PC-3 (cell line): ENCODE results near the gene NACAD. TPM values are rescaled to one million over a fixed set of nuclear protein-coding genes. Genes with fewer than 3 reads are reported as not detected.

Experiments
- ATAC-seq: fragments of 200-7000 bp; cut with Tn5 transposase; 2 replicates; pipeline ENCODE4 v1.9.1; 2020; ENCODE audit warnings: mild to moderate bottlenecking, moderate library complexity
- BruUV-seq: library from RNA; stranded (reverse); fragments of 400-500 nt; replicated peaks from 2 replicates; lab custom pipeline; 2021; lab: Mats Ljungman, UMichigan
- CTCF ChIA-PET: fragments of 300-600 bp; sonication (Branson Sonifier 250); formaldehyde crosslinking; loops from one replicate; lab custom pipeline; 2022; ENCODE audit warnings: antibody characterized with exemption; lab: Charles Lee
- POLR2A ChIA-PET: fragments of 300-600 bp; sonication (Branson Sonifier 250); formaldehyde crosslinking; loops from one replicate; lab custom pipeline; 2022; ENCODE audit warnings: antibody characterized with exemption; ENCODE audit not compliant: unreplicated experiment; lab: Charles Lee
- DNase-seq: peaks from one replicate; pipeline ENCODE4 v3.0.0-alpha.2; 2015
- H2AFZ ChIP-seq: fragments of 300-600 bp; sonication (generic); 2 replicates; pipeline ENCODE4 v1.6.0; 2016; ENCODE audit warnings: antibody characterized with exemption, low read length
- H3F3A ChIP-seq: fragments of 300-600 bp; sonication (generic); one replicate; pipeline ENCODE4 v1.6.0; 2017; ENCODE audit warnings: antibody characterized with exemption, low read length, control low read depth, mild to moderate bottlenecking; ENCODE audit not compliant: unreplicated experiment
- H3K27ac ChIP-seq: fragments of 300-600 bp; sonication (generic); 2 replicates; pipeline ENCODE4 v1.5.1; 2016; ENCODE audit warnings: mild to moderate bottlenecking, low read length
- H3K27me3 ChIP-seq: fragments of 300-600 bp; sonication (generic); 2 replicates; pipeline ENCODE4 v1.6.1; 2016; ENCODE audit warnings: low read length, mixed read lengths
- H3K36me3 ChIP-seq: fragments of 300-600 bp; sonication (generic); 2 replicates; pipeline ENCODE4 v1.6.1; 2016; ENCODE audit warnings: low read depth, mixed run types, low read length, mixed read lengths
- H3K4me1 ChIP-seq: fragments of 300-600 bp; sonication (generic); 2 replicates; pipeline ENCODE4 v1.5.1; 2016; ENCODE audit warnings: low read length; ENCODE audit not compliant: insufficient read depth
- H3K4me2 ChIP-seq: fragments of 300-600 bp; sonication (generic); 2 replicates; pipeline ENCODE4 v1.6.0; 2016; ENCODE audit warnings: low read length
- H3K4me3 ChIP-seq: fragments of 300-600 bp; sonication (generic); 2 replicates; pipeline ENCODE4 v1.5.1; 2016; ENCODE audit warnings: mild to moderate bottlenecking, low read length, mixed read lengths
- H3K79me2 ChIP-seq: fragments of 300-600 bp; sonication (generic); 2 replicates; pipeline ENCODE4 v1.6.1; 2017; ENCODE audit warnings: low read length, mixed read lengths
- H3K9ac ChIP-seq: fragments of 300-600 bp; sonication (generic); 2 replicates; pipeline ENCODE4 v1.6.0; 2016; ENCODE audit warnings: mild to moderate bottlenecking, low read length
- H3K9me2 ChIP-seq: fragments of 300-600 bp; sonication (generic); replicated peaks from 2 replicates; pipeline ENCODE4 v1.6.1; 2016; ENCODE audit warnings: mixed run types, low read length, mixed read lengths
- H3K9me3 ChIP-seq: fragments of 300-600 bp; sonication (generic); 2 replicates; pipeline ENCODE4 v1.6.1; 2016; ENCODE audit warnings: low read length, mixed read lengths
- H4K20me1 ChIP-seq: fragments of 300-600 bp; sonication (generic); 2 replicates; pipeline ENCODE4 v1.6.1; 2016; ENCODE audit warnings: low read length, mixed read lengths
- CTCF ChIP-seq: fragments of 300-600 bp; sonication (generic); conservative IDR thresholded peaks from 2 replicates; pipeline ENCODE4 v1.5.1; 2017; ENCODE audit warnings: antibody characterized with exemption, low read depth, mild to moderate bottlenecking, low read length
- EZH2 ChIP-seq: fragments of 300-600 bp; sonication (generic); IDR thresholded peaks from one replicate; pipeline ENCODE4 v1.6.1; 2017; ENCODE audit warnings: antibody characterized with exemption, mild to moderate bottlenecking, low read length; ENCODE audit not compliant: unreplicated experiment
- EZH2phosphoT487 ChIP-seq: fragments of 300-600 bp; sonication (generic); IDR thresholded peaks from 2 replicates; pipeline ENCODE4 v1.6.1; 2018; ENCODE audit warnings: mild to moderate bottlenecking, antibody characterized with exemption, low read length, borderline replicate concordance
- intact Hi-C: fragments of 100-400 bp; cut with micrococcal nuclease; formaldehyde crosslinking; loops from 2 replicates; pipeline ENCODE4 v1.9.0; 2023
- total RNA-seq: library from RNA; depleted of rRNA; stranded (reverse); fragments of >200 nt; gene quantifications from 2 replicates; pipeline ENCODE4 v1.2.3, GENCODE V29; 2014

Gene NACAD
- total RNA-seq, 1 experiment from 2014 or later, result 0.26 TPM

- ChIA-PET POLR2A (no interaction called here), CTCF (no interaction called here)
- no peak overlapping the region for H3K4me3 ChIP-seq
- no TSS peak for BruUV-seq
- peaks cover 39% of the 10 kb centered on the region for H3K79me2 ChIP-seq
- intact Hi-C loops, result no loop called here
- no peak overlapping the region for H2AFZ ChIP-seq
- H3K36me3 ChIP-seq, result peaks cover 91% of the 10 kb centered on the region
- no peak for TF ChIP-seq CTCF
- no peak for TF ChIP-seq EZH2phosphoT487
- TF ChIP-seq EZH2, result no peak
- H3K27me3 ChIP-seq, result no peaks in the 10 kb centered on the region
- no peak overlapping the region for H3K9ac ChIP-seq
- DNase-seq, result no peak
- no peak for ATAC-seq
- H4K20me1 ChIP-seq, result peaks cover 31% of the 10 kb centered on the region; the same call in 1 of the 2 replicates
- H3K27ac ChIP-seq, result no peak overlapping the region
- H3K9me2 ChIP-seq, result no peaks in the 10 kb centered on the region
- H3K4me2 ChIP-seq, result no peak overlapping the region
- no peaks in the 10 kb centered on the region for H3F3A ChIP-seq
- H3K4me1 ChIP-seq, result peaks cover 12% of the 10 kb centered on the region
- no peaks in the 10 kb centered on the region for H3K9me3 ChIP-seq
These were observed 15.4 kb upstream of the NACAD start for GRCh38 chr7:45103958-45104843.

- Histone ChIP-seq H3K9ac (no peak overlapping the region), H4K20me1 (peaks cover 23% of the 10 kb centered on the region; the same call in 1 of the 2 replicates), H3K9me3 (no peaks in the 10 kb centered on the region), H3K27me3 (no peaks in the 10 kb centered on the region), H3K9me2 (no peaks in the 10 kb centered on the region), H3K4me2 (no peak overlapping the region), H2AFZ (no peak overlapping the region), H3F3A (no peaks in the 10 kb centered on the region), H3K4me3 (no peak overlapping the region), H3K79me2 (peaks cover 27% of the 10 kb centered on the region), H3K4me1 (peaks cover under 1% of the 10 kb centered on the region; the same call in 1 of the 2 replicates), H3K36me3 (peaks cover 83% of the 10 kb centered on the region), H3K27ac (no peak overlapping the region)
- POLR2A ChIA-PET, result no interaction called here
- no TSS peak for BruUV-seq
- no peak for DNase-seq
- intact Hi-C loops, result no loop called here
- CTCF ChIA-PET, result no interaction called here
- TF ChIP-seq EZH2phosphoT487 (no peak), EZH2 (no peak), CTCF (no peak)
- no peak for ATAC-seq
These were observed 14.3 kb upstream of the NACAD start for GRCh38 chr7:45102785-45103712.
